Caco-2 (cell line): ENCODE results near the gene LPCAT4. TPM values are rescaled to one million over a fixed set of nuclear protein-coding genes. Genes with fewer than 3 reads are reported as not detected.
A peak's percentile ranks its signal among the peaks of the same experiment; 100 is the strongest.
"Not testable (repeated sequence)": the region's sequence is repeated elsewhere in the genome, so short reads cannot be mapped to it uniquely, and the experiment has no call there.

Experiments
- Bru-seq: library from RNA; stranded (reverse); fragments of 400-500 nt; gene quantifications from one replicate; lab custom pipeline; 2021; lab: Mats Ljungman, UMichigan
- BruChase-seq, 2 experiments: library from RNA; stranded (reverse); fragments of 400-500 nt; gene quantifications; one replicate each; lab custom pipeline; 2021; lab: Mats Ljungman, UMichigan
- BruUV-seq: library from RNA; stranded (reverse); fragments of 400-500 nt; replicated peaks from 2 replicates; lab custom pipeline; 2021; lab: Mats Ljungman, UMichigan
- CTCF ChIA-PET: fragments of 300-600 bp; sonication (Branson Sonifier 250); formaldehyde crosslinking; loops from one replicate; lab custom pipeline; 2022; ENCODE audit warnings: antibody characterized with exemption; lab: Charles Lee
- POLR2A ChIA-PET: fragments of 300-600 bp; sonication (Branson Sonifier 250); formaldehyde crosslinking; loops from one replicate; lab custom pipeline; 2022; ENCODE audit warnings: antibody characterized with exemption; lab: Charles Lee
- DNase-seq, 2 experiments: peaks; one replicate each; pipeline versions ENCODE4 v3.0.0 to v3.0.0-alpha.2; 2020 to 2022
- H3K27me3 ChIP-seq: replicated peaks from 2 replicates; pipeline ENCODE4 v1.6.0; 2011; ENCODE audit warnings: low read length; ENCODE audit not compliant: control insufficient read depth, insufficient read depth
- H3K36me3 ChIP-seq: 2 replicates; pipeline ENCODE4 v1.5.1; 2011; ENCODE audit warnings: low read length; ENCODE audit not compliant: control insufficient read depth, insufficient read depth
- H3K4me1 ChIP-seq: fragments of 250-450 bp; sonication (Bioruptor Pico); 2 replicates; pipeline ENCODE4 v1.5.1; 2020; ENCODE audit warnings: mild to moderate bottlenecking
- H3K4me3 ChIP-seq: 2 replicates; pipeline ENCODE4 v1.5.1; 2011; ENCODE audit warnings: low read depth, mild to moderate bottlenecking, control low read depth, low read length
- H3K9me3 ChIP-seq: fragments of 250-450 bp; sonication (Bioruptor Pico); 2 replicates; pipeline ENCODE4 v1.5.1; 2020; ENCODE audit warnings: mild to moderate bottlenecking, moderate library complexity
- H3K27ac Mint-ChIP-seq: one replicate; pipeline ENCODE4 v1.8.0; 2022; ENCODE audit warnings: mixed read lengths; ENCODE audit not compliant: unreplicated experiment
- H3K27me3 Mint-ChIP-seq: one replicate; pipeline ENCODE4 v1.8.0; 2022; ENCODE audit warnings: mixed read lengths; ENCODE audit not compliant: insufficient read depth, unreplicated experiment
- H3K36me3 Mint-ChIP-seq: one replicate; pipeline ENCODE4 v1.8.0; 2022; ENCODE audit warnings: mild to moderate bottlenecking, mixed read lengths; ENCODE audit not compliant: insufficient read depth, unreplicated experiment
- H3K4me1 Mint-ChIP-seq: one replicate; pipeline ENCODE4 v1.8.0; 2022; ENCODE audit warnings: low read depth, mixed read lengths; ENCODE audit not compliant: unreplicated experiment
- H3K4me3 Mint-ChIP-seq: one replicate; pipeline ENCODE4 v1.8.0; 2022; ENCODE audit warnings: mild to moderate bottlenecking, moderate library complexity, mixed read lengths; ENCODE audit not compliant: unreplicated experiment
- H3K9me3 Mint-ChIP-seq: one replicate; pipeline ENCODE4 v1.8.0; 2022; ENCODE audit warnings: mixed read lengths; ENCODE audit not compliant: unreplicated experiment
- intact Hi-C: fragments of 100-400 bp; cut with micrococcal nuclease; formaldehyde crosslinking; loops from one replicate; pipeline ENCODE4 v1.10.0; 2022; ENCODE audit not compliant: unreplicated experiment
- long read RNA-seq: library from polyadenylated mRNA; stranded (forward); transcript quantifications from one replicate; pipeline ENCODE4 v2.0.0, GENCODE V29; 2022
- total RNA-seq: library from RNA; stranded (reverse); gene quantifications from 2 replicates; pipeline ENCODE4 v1.2.3, GENCODE V29; 2022
- TF ChIP-seq, protein P1 (sequence below), 2 experiments: fragments of 200-600 bp in 1 of 2; IDR thresholded peaks; 1 replicate in 1 of 2; 2 replicates in 1 of 2; pipeline versions ENCODE4 v1.5.1 to v1.8.0; 2011 to 2022; ENCODE audit warnings: antibody characterized with exemption in 1 of 2, control low read depth in 1 of 2, inconsistent platforms in 1 of 2, low read depth in 1 of 2, low read length in 1 of 2, mild to moderate bottlenecking in 1 of 2, moderate library complexity in 1 of 2; ENCODE audit not compliant: insufficient read depth in 1 of 2, severe bottlenecking in 1 of 2, unreplicated experiment in 1 of 2

Gene LPCAT4, protein sequence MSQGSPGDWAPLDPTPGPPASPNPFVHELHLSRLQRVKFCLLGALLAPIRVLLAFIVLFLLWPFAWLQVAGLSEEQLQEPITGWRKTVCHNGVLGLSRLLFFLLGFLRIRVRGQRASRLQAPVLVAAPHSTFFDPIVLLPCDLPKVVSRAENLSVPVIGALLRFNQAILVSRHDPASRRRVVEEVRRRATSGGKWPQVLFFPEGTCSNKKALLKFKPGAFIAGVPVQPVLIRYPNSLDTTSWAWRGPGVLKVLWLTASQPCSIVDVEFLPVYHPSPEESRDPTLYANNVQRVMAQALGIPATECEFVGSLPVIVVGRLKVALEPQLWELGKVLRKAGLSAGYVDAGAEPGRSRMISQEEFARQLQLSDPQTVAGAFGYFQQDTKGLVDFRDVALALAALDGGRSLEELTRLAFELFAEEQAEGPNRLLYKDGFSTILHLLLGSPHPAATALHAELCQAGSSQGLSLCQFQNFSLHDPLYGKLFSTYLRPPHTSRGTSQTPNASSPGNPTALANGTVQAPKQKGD
- total RNA-seq (35.3 and 37.9 TPM in 2 replicates), Bru-seq, nascent RNA (percentile 60 among the genes with signal in this experiment), BruChase-seq, experiment 1, labeled RNA remaining after a 2-hour chase (percentile 79 among the genes with signal in this experiment), BruChase-seq, experiment 2, labeled RNA remaining after a 6-hour chase (percentile 73 among the genes with signal in this experiment)
- long read RNA-seq, partial matches to known transcripts = 2 of 10 reads
- long read RNA-seq, other reads (novel, unspliced or antisense) = 4 of 10 reads

DNA sequence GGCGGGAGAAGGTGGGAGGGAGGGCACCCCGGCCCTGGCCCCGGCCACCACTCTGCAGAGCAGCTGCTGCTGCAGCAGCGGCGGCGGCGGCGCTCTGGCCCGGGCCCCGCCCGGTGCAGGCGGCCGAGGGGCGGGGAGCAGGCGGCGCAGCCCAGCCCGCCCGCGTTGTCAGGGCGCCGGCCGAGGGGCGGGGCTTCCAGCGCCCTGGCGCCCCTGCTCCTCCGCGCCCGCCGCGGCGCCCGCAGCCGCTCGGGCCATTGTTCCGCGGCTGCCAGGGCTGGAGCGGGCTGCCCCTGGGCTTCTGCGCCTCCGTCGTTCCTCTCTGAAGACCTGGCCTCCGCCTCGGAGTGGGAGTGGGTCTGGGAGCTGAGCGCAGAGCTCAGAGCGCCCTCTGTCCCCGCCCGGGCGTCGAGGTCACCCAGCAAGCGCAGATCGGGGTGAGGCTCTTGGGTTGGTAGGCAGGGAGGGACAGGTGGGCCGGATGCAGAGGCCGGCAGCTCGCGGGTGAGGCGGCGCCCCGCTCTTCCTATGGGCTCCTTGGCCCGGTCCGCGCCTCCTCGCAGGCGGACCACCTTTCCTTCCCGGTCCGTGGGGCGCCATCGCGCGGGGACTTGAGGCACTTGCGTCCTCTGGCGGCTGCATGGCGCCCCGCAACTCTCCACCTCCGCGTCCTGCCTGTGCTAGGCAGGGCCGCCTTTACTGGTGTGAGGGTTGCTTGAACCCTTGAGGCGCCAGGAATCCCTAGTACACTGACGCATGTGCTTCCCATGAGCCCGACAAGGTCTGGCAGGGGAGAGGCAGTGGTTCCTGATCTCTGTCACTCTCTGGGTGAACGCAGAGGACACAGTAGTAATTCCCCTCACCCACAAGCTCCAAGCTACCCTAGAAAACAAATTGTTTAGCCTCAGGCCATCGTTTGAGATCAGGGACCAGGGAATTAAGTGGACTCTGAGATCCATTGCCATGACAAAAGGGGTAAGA lies at the start of gene LPCAT4:
Gene LPCAT4 (minus strand): TSS at position 96 of the 981 bp plus-strand sequence. CDS start 96 bp downstream, outside the sequence.
- Histone ChIP-seq H3K27me3 (no peaks in the 10 kb centered on the region), H3K4me1 (peaks cover 8% of the 10 kb centered on the region; the same call in 1 of the 2 replicates), H3K36me3 (no peaks in the 10 kb centered on the region), H3K4me3 (peak within 1 kb of the TSS; percentile 71), H3K9me3 (no peaks in the 10 kb centered on the region)
- Mint-ChIP-seq H3K27ac (peak within 1 kb of the TSS; percentile 56), H3K9me3 (no peaks in the 10 kb centered on the region), H3K4me3 (peak within 1 kb of the TSS; percentile 94), H3K27me3 (no peaks in the 10 kb centered on the region), H3K36me3 (peaks cover 7% of the 10 kb centered on the region), H3K4me1 (no peaks in the 10 kb centered on the region)
- TF ChIP-seq, protein P1, sequence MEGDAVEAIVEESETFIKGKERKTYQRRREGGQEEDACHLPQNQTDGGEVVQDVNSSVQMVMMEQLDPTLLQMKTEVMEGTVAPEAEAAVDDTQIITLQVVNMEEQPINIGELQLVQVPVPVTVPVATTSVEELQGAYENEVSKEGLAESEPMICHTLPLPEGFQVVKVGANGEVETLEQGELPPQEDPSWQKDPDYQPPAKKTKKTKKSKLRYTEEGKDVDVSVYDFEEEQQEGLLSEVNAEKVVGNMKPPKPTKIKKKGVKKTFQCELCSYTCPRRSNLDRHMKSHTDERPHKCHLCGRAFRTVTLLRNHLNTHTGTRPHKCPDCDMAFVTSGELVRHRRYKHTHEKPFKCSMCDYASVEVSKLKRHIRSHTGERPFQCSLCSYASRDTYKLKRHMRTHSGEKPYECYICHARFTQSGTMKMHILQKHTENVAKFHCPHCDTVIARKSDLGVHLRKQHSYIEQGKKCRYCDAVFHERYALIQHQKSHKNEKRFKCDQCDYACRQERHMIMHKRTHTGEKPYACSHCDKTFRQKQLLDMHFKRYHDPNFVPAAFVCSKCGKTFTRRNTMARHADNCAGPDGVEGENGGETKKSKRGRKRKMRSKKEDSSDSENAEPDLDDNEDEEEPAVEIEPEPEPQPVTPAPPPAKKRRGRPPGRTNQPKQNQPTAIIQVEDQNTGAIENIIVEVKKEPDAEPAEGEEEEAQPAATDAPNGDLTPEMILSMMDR (IDR thresholded peaks at IDR 0.05; ENCODE audit: insufficient read depth in 1 of 2, low read depth in 1 of 2, low read length in 1 of 2, severe bottlenecking in 1 of 2, unreplicated experiment in 1 of 2) = peak; percentile 80 to 91
- ChIA-PET CTCF (interaction anchor here (0.6 to 2.1 kb wide), 12 partner anchors 9 to 306 kb away, joined by 3 to 14 read pairs (median 4); partner anchors contain the start of genes NOP10, NUTM1 and SLC12A6), POLR2A (interaction anchor here (0.5 to 1.5 kb wide), 3 partner anchors 9 to 61 kb away, joined by 3 to 5 read pairs (median 5); partner anchors contain the start of gene NUTM1)
- no TSS peak for BruUV-seq
- DNase-seq = peak; percentile 84 to 88
- intact Hi-C loops = loop anchor here (1.0 to 5.0 kb wide), 7 partner anchors 24 to 305 kb away; partner anchors contain the start of genes EMC7, KATNBL1, NOP10 and NUTM1

DNA sequence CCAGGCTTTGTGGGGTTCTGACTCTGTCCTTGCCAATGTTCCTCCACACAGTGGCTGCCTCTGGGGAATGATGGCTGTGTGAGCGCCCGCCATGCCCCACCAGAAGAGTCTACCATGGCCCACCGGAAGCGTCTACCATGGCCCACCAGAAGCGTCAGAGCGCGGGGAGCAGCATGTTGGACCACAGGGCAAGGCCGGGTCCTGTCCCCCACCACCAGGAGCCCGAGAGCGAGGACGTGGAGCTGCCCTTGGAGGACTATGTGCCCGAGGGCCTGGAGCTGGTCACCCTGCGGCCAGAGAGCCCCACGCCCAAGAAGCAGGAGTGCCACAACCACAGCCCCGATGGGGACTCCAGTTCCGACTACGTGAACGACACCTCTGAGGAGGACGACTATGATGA lies 42.5 kb upstream of the LPCAT4 start:
- H3K27ac Mint-ChIP-seq, H3K4me1 Mint-ChIP-seq, POLR2A ChIA-PET, H3K36me3 Mint-ChIP-seq, H3K36me3 ChIP-seq, H3K4me1 ChIP-seq, BruUV-seq, H3K9me3 Mint-ChIP-seq, H3K4me3 ChIP-seq, H3K9me3 ChIP-seq, CTCF ChIA-PET, intact Hi-C loops, DNase-seq, H3K4me3 Mint-ChIP-seq, H3K27me3 ChIP-seq, H3K27me3 Mint-ChIP-seq: not testable (repeated sequence)

DNA sequence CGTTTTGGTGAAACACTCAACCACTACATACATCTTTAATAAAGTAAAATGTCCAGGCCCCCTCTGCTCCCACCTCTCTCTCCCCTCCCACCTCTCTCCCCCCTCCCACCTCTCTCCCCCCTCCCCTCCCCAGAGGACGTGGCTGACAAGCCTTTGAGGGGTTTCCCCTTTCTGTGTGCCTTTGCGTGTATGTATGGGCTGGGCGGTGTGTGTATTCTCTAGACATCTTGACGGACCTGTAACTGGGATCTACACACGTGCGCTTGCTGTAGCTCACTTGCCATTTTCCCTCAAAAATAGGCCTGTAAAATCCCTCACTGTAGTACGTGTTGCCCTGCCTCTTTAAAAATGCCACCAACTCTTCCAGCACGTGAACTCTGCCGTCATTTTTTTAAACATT lies 42.0 kb upstream of the LPCAT4 start:
- CTCF ChIA-PET, H3K4me1 ChIP-seq, POLR2A ChIA-PET, H3K9me3 ChIP-seq, H3K36me3 ChIP-seq, BruUV-seq, intact Hi-C loops, H3K4me3 ChIP-seq, H3K9me3 Mint-ChIP-seq, H3K27me3 ChIP-seq, H3K4me3 Mint-ChIP-seq, H3K27me3 Mint-ChIP-seq, H3K4me1 Mint-ChIP-seq, H3K27ac Mint-ChIP-seq, DNase-seq, H3K36me3 Mint-ChIP-seq: not testable (repeated sequence)

DNA sequence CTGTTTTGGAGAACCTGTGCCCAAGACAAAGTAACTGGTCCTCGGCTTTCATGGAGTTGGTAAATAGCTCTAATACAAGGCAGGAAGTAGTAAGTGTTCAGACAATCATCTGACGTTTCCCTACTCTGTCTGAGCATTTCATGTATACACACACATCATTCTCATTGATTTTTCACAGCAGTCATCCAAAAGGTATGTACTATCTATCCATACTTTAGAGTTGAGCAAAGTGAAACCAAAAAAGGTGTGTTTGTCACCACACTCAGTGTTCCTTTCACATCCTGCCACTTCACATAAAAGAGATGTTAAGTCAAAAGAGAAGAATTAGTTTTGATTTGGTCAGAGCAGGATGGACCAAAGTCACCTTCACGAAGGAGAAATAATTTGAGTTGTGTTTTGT lies 36.9 kb upstream of the LPCAT4 start:
- BruUV-seq, H3K4me3 ChIP-seq, POLR2A ChIA-PET, H3K27me3 Mint-ChIP-seq, H3K36me3 ChIP-seq, H3K4me3 Mint-ChIP-seq, H3K36me3 Mint-ChIP-seq, H3K4me1 ChIP-seq, H3K27me3 ChIP-seq, H3K27ac Mint-ChIP-seq, CTCF ChIA-PET, H3K9me3 Mint-ChIP-seq, H3K9me3 ChIP-seq, intact Hi-C loops, H3K4me1 Mint-ChIP-seq, DNase-seq: not testable (repeated sequence)

DNA sequence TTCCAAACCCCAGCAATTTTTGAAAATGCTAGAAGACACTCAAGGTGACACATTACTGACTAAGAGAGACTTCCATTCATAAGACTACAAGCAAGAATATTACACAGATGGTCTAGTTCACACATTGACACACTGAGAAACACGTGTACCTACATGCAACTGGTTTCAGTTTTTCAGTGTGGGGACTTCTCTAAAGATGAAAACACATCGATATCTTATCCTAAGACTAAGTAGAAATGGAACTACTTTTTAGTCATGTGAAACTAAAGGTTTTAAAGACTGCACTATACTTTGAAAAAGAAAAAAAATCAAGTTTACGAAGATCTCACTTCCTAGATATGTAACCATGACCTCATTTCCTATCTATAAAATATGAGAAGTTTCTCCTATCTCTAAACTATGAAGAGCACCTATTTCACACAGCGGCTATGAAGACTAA lies 36.2 kb upstream of the LPCAT4 start:
- CTCF ChIA-PET, H3K27me3 ChIP-seq, intact Hi-C loops, H3K4me1 ChIP-seq, BruUV-seq, H3K27ac Mint-ChIP-seq, H3K4me3 Mint-ChIP-seq, H3K4me3 ChIP-seq, H3K36me3 ChIP-seq, H3K9me3 ChIP-seq, H3K36me3 Mint-ChIP-seq, H3K4me1 Mint-ChIP-seq, H3K27me3 Mint-ChIP-seq, H3K9me3 Mint-ChIP-seq, DNase-seq, POLR2A ChIA-PET: not testable (repeated sequence)
